Common myeloid progenitor, CD34-positive (primary cell): Measurements from ENCODE around the gene SUGCT.
A peak's percentile ranks its signal among the peaks of the same experiment; 100 is the strongest.

Source experiments
- CTCF ChIA-PET: fragments of 350-600 bp; sonication (Branson Sonifier 250); formaldehyde crosslinking; loops from one replicate; lab custom pipeline; 2021; ENCODE audit warnings: antibody characterized with exemption; lab: Charles Lee
- POLR2A ChIA-PET: fragments of 350-600 bp; sonication (Branson Sonifier 250); formaldehyde crosslinking; loops from one replicate; lab custom pipeline; 2021; ENCODE audit warnings: antibody characterized with exemption; lab: Charles Lee
- DNase-seq, 3 donors: peaks; one replicate each; pipeline versions ENCODE4 v3.0.0 to v3.0.0-alpha.2; 2013
- H3K27ac ChIP-seq, 2 experiments: 1 replicate in 1 of 2; 2 replicates in 1 of 2; pipeline ENCODE4 v1.7.0; 2013; ENCODE audit warnings: inconsistent platforms in 2 of 2, low read length in 2 of 2, mild to moderate bottlenecking in 2 of 2, low read depth in 1 of 2, moderate library complexity in 1 of 2; ENCODE audit not compliant: severe bottlenecking in 2 of 2, insufficient read depth in 1 of 2, poor library complexity in 1 of 2
- H3K27me3 ChIP-seq, 5 experiments: replicated peaks in 2 of 5; 1 replicate in 3 of 5; 2 replicates in 2 of 5; pipeline versions ENCODE4 v1.6.1 to v1.7.0; 2013; ENCODE audit warnings: low read length in 4 of 5, mild to moderate bottlenecking in 2 of 5, moderate library complexity in 2 of 5, inconsistent platforms in 1 of 5; ENCODE audit not compliant: insufficient read depth in 5 of 5, control insufficient read depth in 4 of 5
- H3K36me3 ChIP-seq, 4 experiments: 1 replicate in 2 of 4; 2 replicates in 2 of 4; pipeline versions ENCODE4 v1.6.1 to v1.7.0; 2013; ENCODE audit warnings: low read length in 3 of 4, control low read depth in 1 of 4, mild to moderate bottlenecking in 1 of 4; ENCODE audit not compliant: control insufficient read depth in 4 of 4, insufficient read depth in 4 of 4
- H3K4me1 ChIP-seq, 4 experiments: 1 replicate in 3 of 4; 2 replicates in 1 of 4; pipeline versions ENCODE4 v1.6.1 to v1.7.1; 2013; ENCODE audit warnings: low read length in 3 of 4, mild to moderate bottlenecking in 3 of 4, control low read depth in 1 of 4, inconsistent platforms in 1 of 4, moderate library complexity in 1 of 4; ENCODE audit not compliant: control insufficient read depth in 4 of 4, insufficient read depth in 4 of 4; ENCODE audit errors: control extremely low read depth in 1 of 4
- H3K4me3 ChIP-seq, 7 experiments: 1 replicate in 4 of 7; 2 replicates in 3 of 7; pipeline versions ENCODE4 v1.5.1 to v1.7.0; 2013; ENCODE audit warnings: mild to moderate bottlenecking in 7 of 7, low read length in 6 of 7, moderate library complexity in 6 of 7, inconsistent platforms in 2 of 7, low read depth in 2 of 7, control low read depth in 1 of 7; ENCODE audit not compliant: insufficient read depth in 4 of 7, control insufficient read depth in 1 of 7; ENCODE audit errors: extremely low read depth in 1 of 7
- H3K9me3 ChIP-seq, 5 experiments: 1 replicate in 4 of 5; 2 replicates in 1 of 5; pipeline versions ENCODE4 v1.6.1 to v1.7.1; 2013; ENCODE audit warnings: low read length in 4 of 5, mild to moderate bottlenecking in 2 of 5, inconsistent platforms in 1 of 5, low read depth in 1 of 5, moderate library complexity in 1 of 5; ENCODE audit not compliant: control insufficient read depth in 4 of 5, insufficient read depth in 2 of 5; ENCODE audit errors: control extremely low read depth in 1 of 5
- WGBS: methylation state at CpG from one replicate; pipeline ENCODE4 v1.1.5; 2013; ENCODE audit not compliant: insufficient coverage; 5-methylcytosine and 5-hydroxymethylcytosine counted together

The SUGCT gene

DNA sequence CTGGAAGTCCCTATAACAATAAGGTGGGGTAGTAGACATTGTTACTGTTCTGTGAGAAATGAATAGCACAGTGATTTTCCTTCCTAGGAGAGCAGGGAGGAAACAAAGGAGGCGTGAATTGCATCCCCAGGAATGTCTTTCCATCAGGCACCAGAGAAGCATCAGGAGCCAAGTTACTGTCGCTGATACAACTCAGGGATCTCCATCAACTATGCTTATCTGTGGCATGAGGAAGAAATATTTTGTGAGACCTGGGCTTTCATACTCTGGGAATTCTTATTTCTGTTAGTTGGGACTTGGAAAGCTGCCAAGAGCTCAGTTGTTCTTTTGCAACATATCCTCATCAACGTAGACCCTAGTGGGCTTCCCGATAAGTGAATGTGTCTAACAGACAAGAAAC is 622.3 kb downstream of the SUGCT start:
- ChIA-PET CTCF (no interaction called here), POLR2A (no interaction called here)
- H3K4me1 ChIP-seq = peaks cover 0 to 32% (median 0%) of the 10 kb centered on the region in 4 experiments
- DNase-seq = no peak
- no peak overlapping the region for H3K4me3 ChIP-seq
- no peaks in the 10 kb centered on the region for H3K36me3 ChIP-seq
- WGBS = 85% methylated on average over 2 of the region's 4 CpGs
- no peaks in the 10 kb centered on the region for H3K9me3 ChIP-seq
- H3K27ac ChIP-seq = no peak overlapping the region
- peaks cover 0 to 2% (median 0%) of the 10 kb centered on the region in 5 experiments for H3K27me3 ChIP-seq

- WGBS = 40% methylated on average over 1 of the region's 3 CpGs
- Histone ChIP-seq H3K4me1 (peaks cover 0 to 32% (median 0%) of the 10 kb centered on the region in 4 experiments), H3K27me3 (peaks cover 0 to 2% (median 0%) of the 10 kb centered on the region in 5 experiments), H3K27ac (no peak overlapping the region), H3K4me3 (no peak overlapping the region), H3K36me3 (no peaks in the 10 kb centered on the region), H3K9me3 (no peaks in the 10 kb centered on the region)
- ChIA-PET POLR2A (no interaction called here), CTCF (no interaction called here)
- DNase-seq = peak; percentile 19 to 81 (median 72)
Observed at GRCh38 chr7:40758590-40758989, 623.8 kb downstream of the SUGCT start.

- peaks cover 0 to 2% (median 0%) of the 10 kb centered on the region in 5 experiments for H3K27me3 ChIP-seq
- POLR2A ChIA-PET = no interaction called here
Observed at GRCh38 chr7:40760293-40760964, 625.6 kb downstream of the SUGCT start.

GRCh38 chr7:40760987-40761386 is 626.2 kb downstream of the SUGCT start:
- peaks cover 3 to 38% (median 5%) of the 10 kb centered on the region in 4 experiments for H3K4me1 ChIP-seq
- no peak overlapping the region for H3K4me3 ChIP-seq
- H3K36me3 ChIP-seq = no peaks in the 10 kb centered on the region
- DNase-seq = no peak
- ChIA-PET POLR2A (interaction anchor here (0.6 kb wide), 1 partner anchor 153 kb away, joined by 3 read pairs; no protein-coding TSS in a partner anchor), CTCF (interaction anchor here (1.0 to 2.3 kb wide), 3 partner anchors 14 to 529 kb away, joined by 3 to 5 read pairs (median 3); no protein-coding TSS in a partner anchor)
- no peaks in the 10 kb centered on the region for H3K9me3 ChIP-seq
- WGBS = 100% methylated on average over 2 of the region's 4 CpGs
- no peak overlapping the region for H3K27ac ChIP-seq
- H3K27me3 ChIP-seq = peaks cover 0 to 2% (median 0%) of the 10 kb centered on the region in 5 experiments

More at GRCh38 chr7:40760293-40760964, 625.6 kb downstream of the SUGCT start:
- CTCF ChIA-PET = interaction anchor here (1.0 to 2.3 kb wide), 3 partner anchors 13 to 528 kb away, joined by 3 to 5 read pairs (median 3); no protein-coding TSS in a partner anchor
- Histone ChIP-seq H3K4me3 (no peak overlapping the region), H3K36me3 (no peaks in the 10 kb centered on the region), H3K4me1 (peaks cover under 1 to 39% (median 2%) of the 10 kb centered on the region in 4 experiments), H3K9me3 (no peaks in the 10 kb centered on the region), H3K27ac (no peak overlapping the region)
- WGBS = 100% methylated on average over 2 of the region's 5 CpGs
- no peak for DNase-seq

DNA sequence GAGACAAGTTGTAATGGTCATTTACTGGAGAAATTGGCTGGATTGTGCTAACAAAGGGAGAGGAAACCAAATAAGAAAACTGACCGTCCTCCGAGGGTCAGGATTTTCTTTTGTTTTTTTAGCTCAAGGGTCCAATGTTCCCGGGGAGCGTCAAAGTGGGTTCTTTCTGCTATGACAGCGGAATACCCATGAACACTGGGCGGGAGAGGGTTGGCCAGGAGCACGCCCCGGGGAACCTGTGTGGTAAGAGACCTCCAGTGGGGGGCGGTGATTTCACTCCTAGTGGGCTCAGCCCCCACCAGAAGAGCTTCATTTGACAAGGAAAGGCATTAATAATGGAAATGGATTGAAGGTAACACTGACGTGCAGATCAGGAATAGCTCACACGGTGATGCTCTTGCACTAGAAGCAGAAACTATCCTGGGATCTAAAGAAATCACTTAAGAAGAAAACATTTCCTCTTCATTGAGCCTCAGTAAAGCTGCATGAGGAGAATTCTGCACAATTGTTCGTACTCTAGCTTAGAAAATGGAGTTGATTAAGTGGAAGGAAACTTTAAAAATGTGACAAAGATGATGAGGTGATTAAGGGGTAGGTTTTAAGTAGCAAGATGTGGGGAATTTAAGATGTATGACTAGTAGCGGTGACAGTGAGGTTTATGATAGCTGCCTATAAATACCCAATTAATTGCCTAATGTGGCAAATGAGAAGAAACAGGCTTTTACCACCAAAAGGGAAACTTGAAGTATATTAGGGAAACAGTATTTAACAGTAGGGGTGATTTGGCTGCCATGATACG is 627.2 kb downstream of the SUGCT start:
- DNase-seq = no peak
- WGBS = 98% methylated on average over 13 of the region's 14 CpGs
- Histone ChIP-seq H3K4me1 (peaks cover 3 to 30% (median 6%) of the 10 kb centered on the region in 4 experiments), H3K27me3 (peaks cover 0 to 2% (median 0%) of the 10 kb centered on the region in 5 experiments), H3K36me3 (no peaks in the 10 kb centered on the region), H3K4me3 (no peak overlapping the region), H3K9me3 (no peaks in the 10 kb centered on the region), H3K27ac (no peak overlapping the region)
- CTCF ChIA-PET = interaction anchor here (0.9 to 2.3 kb wide), 5 partner anchors 15 to 432 kb away, joined by 3 to 6 read pairs (median 3); no protein-coding TSS in a partner anchor
- POLR2A ChIA-PET = interaction anchor here (0.6 kb wide), 1 partner anchor 152 kb away, joined by 3 read pairs; no protein-coding TSS in a partner anchor

- Histone ChIP-seq H3K4me1 (peaks cover 3 to 23% (median 6%) of the 10 kb centered on the region in 4 experiments), H3K27me3 (peaks cover 0 to 2% (median 0%) of the 10 kb centered on the region in 5 experiments), H3K9me3 (no peaks in the 10 kb centered on the region), H3K4me3 (no peak overlapping the region), H3K36me3 (no peaks in the 10 kb centered on the region), H3K27ac (no peak overlapping the region)
- 98% methylated on average over 5 of the region's 9 CpGs for WGBS
- no peak for DNase-seq
- CTCF ChIA-PET = interaction anchor here (0.6 to 2.0 kb wide), 7 partner anchors 11 to 1707 kb away, joined by 3 to 6 read pairs (median 3); no protein-coding TSS in a partner anchor
- POLR2A ChIA-PET = no interaction called here
Observed at GRCh38 chr7:40763319-40764287, 628.8 kb downstream of the SUGCT start.
